MM.1S (cell line): ENCODE results near the gene GPR35.
"Not testable (repeated sequence)": the region's sequence is repeated elsewhere in the genome, so short reads cannot be mapped to it uniquely, and the experiment has no call there.

Source experiments
- EZH2 ChIP-seq: fragments of 300-600 bp; sonication (generic); optimal IDR thresholded peaks from 2 replicates; pipeline ENCODE3; 2017; ENCODE audit warnings: low read depth, mild to moderate bottlenecking, antibody characterized with exemption, low read length, mixed read lengths
- EZH2phosphoT487 ChIP-seq: fragments of 300-600 bp; sonication (generic); IDR thresholded peaks from 2 replicates; pipeline ENCODE4 v1.6.1; 2018; ENCODE audit warnings: antibody characterized with exemption, low read length
- TF ChIP-seq, protein P1 (sequence below): fragments of 300-600 bp; sonication (generic); IDR thresholded peaks from 2 replicates; pipeline ENCODE4 v1.5.1; 2016; ENCODE audit warnings: antibody characterized with exemption, low read length, mixed read lengths

DNA sequence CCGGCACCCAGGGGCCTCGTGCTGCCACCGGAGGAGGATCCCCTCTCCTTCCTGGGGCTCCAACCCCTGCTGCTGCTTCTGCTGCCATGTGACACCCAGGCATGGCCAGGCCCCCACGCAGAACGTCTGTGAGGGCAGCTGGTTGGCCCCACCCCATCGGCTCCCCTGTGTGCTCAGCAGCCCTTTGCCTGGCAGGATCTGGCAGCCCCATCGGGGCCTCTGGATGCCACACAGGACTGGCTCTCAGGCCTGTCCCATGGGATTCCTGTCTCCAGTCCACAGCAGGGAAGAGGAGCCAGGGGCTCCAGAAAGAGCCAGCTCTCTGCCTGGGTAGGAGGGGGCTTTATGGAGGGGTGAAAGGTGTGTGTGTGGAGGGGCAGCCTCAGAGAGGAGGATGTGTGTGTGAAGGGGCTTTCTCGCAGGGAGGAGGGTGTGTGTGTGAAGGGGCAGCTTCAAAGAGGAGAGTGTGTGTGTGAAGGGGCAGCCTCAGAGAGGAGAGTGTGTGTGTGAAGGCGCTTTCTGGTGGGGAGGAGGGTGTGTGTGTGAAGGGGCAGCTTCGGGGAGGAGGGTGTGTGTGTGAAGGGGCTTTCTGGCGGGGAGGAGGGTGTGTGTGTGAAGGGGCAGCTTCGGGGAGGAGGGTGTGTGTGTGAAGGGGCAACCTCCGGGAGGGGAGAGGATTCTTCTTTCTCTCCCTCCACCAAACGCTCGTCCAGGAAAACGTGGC, 49.3 kb downstream of the GPR35 start:
- TF ChIP-seq, protein P1, sequence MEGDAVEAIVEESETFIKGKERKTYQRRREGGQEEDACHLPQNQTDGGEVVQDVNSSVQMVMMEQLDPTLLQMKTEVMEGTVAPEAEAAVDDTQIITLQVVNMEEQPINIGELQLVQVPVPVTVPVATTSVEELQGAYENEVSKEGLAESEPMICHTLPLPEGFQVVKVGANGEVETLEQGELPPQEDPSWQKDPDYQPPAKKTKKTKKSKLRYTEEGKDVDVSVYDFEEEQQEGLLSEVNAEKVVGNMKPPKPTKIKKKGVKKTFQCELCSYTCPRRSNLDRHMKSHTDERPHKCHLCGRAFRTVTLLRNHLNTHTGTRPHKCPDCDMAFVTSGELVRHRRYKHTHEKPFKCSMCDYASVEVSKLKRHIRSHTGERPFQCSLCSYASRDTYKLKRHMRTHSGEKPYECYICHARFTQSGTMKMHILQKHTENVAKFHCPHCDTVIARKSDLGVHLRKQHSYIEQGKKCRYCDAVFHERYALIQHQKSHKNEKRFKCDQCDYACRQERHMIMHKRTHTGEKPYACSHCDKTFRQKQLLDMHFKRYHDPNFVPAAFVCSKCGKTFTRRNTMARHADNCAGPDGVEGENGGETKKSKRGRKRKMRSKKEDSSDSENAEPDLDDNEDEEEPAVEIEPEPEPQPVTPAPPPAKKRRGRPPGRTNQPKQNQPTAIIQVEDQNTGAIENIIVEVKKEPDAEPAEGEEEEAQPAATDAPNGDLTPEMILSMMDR = not testable (repeated sequence)
- not testable (repeated sequence) for TF ChIP-seq EZH2, EZH2phosphoT487
